Heart left ventricle (tissue), 13 donors: ENCODE measurements around the gene SCUBE3.

Source experiments
- POLR2A ChIP-seq, 2 donors: fragments of 450-650 bp; IDR thresholded peaks; one replicate each; pipeline ENCODE4 v1.6.1; 2017; ENCODE audit warnings: antibody characterized with exemption in 2 of 2, mild to moderate bottlenecking in 2 of 2, moderate library complexity in 2 of 2
- TF ChIP-seq, protein P1 (sequence below), 12 donors: fragments of 200-600 bp; sonication (generic) in 4 of 12; IDR thresholded peaks; one replicate each; pipeline versions ENCODE4 v1.5.0 to v1.8.0; 2018 to 2022; ENCODE audit warnings: antibody characterized with exemption in 12 of 12, mild to moderate bottlenecking in 5 of 12
- donor health status: ischemic (EF 13 %, LVEDD 7.1; RV severe dilation, severe dysfunction).
- donor health status: DM: no; HTN: yes; CAD: no.
- donor health status: DM: no; HTN: no; CAD: no.
- donor health status: ischemic (EF 25% LVEDD 6.9; RV normal size, moderate dysfunction).
- donor health status: ischemic (EF 25% LVEDD 5.7; RV mildly dilated, moderate dysfunction).
- donor health status: ischemic (EF 35%, LVEDD 5.7; RV mildly dilated, moderate dysfunction).
- donor health status: nonischemic (EF 11% LVEDD 7.7; RV severe dilation, severe dysfunction).
- donor health status: DM: yes; HTN: yes; CAD: no.
- donor health status: PGD.
- donor health status: ischemic (EF 29% LVEDD 5.4; RV normal size, mild dysfunction).
- donor health status: nonischemic (EF 23%, LVEDD 6.1; RV moderate dilation, normal function).

DNA sequence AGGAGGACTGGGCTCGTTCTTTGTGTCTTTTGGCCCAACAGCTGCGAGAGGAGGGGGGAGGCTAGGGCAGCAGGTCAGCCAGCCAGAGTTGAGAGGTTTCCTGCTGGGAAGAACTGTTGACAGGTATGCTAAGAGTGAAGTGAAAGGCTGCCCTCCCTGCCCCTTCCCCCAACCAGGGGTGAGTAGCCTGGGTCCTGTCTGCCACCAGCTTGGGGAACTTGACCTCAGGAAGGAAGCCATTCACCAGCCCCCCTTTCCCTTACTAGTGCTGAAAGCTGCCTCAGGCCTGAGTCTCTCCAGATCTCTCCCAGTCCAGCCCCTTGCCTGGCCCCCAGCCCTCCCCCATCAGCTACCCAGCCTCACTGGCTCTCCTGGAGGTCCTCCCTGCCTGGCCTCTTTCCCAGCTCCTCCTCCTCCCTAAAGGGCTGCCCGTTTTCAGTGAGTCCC lies 25.1 kb downstream of the SCUBE3 start:
- TF ChIP-seq, protein P1, sequence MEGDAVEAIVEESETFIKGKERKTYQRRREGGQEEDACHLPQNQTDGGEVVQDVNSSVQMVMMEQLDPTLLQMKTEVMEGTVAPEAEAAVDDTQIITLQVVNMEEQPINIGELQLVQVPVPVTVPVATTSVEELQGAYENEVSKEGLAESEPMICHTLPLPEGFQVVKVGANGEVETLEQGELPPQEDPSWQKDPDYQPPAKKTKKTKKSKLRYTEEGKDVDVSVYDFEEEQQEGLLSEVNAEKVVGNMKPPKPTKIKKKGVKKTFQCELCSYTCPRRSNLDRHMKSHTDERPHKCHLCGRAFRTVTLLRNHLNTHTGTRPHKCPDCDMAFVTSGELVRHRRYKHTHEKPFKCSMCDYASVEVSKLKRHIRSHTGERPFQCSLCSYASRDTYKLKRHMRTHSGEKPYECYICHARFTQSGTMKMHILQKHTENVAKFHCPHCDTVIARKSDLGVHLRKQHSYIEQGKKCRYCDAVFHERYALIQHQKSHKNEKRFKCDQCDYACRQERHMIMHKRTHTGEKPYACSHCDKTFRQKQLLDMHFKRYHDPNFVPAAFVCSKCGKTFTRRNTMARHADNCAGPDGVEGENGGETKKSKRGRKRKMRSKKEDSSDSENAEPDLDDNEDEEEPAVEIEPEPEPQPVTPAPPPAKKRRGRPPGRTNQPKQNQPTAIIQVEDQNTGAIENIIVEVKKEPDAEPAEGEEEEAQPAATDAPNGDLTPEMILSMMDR (IDR thresholded peaks at IDR 0.05), result no peak
- TF ChIP-seq POLR2A (IDR thresholded peaks at IDR 0.05), result peak in 1 of 2 donors; percentile 21
